GM12878 (cell line): ENCODE measurements around the gene RACK1. TPM values are rescaled to one million over a fixed set of nuclear protein-coding genes. Genes with fewer than 3 reads are reported as not detected.

Experiments
- CBX3 ChIP-seq: fragments of 200-600 bp; sonication (generic); IDR thresholded peaks from 2 replicates; pipeline ENCODE4 v1.6.1; 2016; ENCODE audit warnings: low read depth, borderline replicate concordance
- CEBPZ ChIP-seq: fragments of 150-350 bp; IDR thresholded peaks from 2 replicates; pipeline ENCODE4 v1.6.1; 2016; ENCODE audit warnings: low read depth, low read length
- CHD4 ChIP-seq: fragments of 200-600 bp; sonication (generic); IDR thresholded peaks from 2 replicates; pipeline ENCODE4 v1.6.1; 2016; ENCODE audit warnings: mild to moderate bottlenecking
- ETV6 ChIP-seq, 2 experiments: fragments of 450-650 bp in 1 of 2; IDR thresholded peaks in 1 of 2; conservative IDR thresholded peaks in 1 of 2; 2 replicates each; pipeline ENCODE4 v1.6.1; 2014; ENCODE audit warnings: antibody characterized with exemption in 1 of 2, borderline replicate concordance in 1 of 2, low read depth in 1 of 2, mild to moderate bottlenecking in 1 of 2, moderate library complexity in 1 of 2
- GABPA ChIP-seq: IDR thresholded peaks from 2 replicates; pipeline ENCODE4 v1.6.1; 2014; ENCODE audit warnings: antibody characterized with exemption, low read depth, mild to moderate bottlenecking, inconsistent platforms
- MEF2B ChIP-seq: fragments of 450-650 bp; IDR thresholded peaks from 2 replicates; pipeline ENCODE4 v1.6.1; 2018; ENCODE audit warnings: mild to moderate bottlenecking, moderate library complexity; ENCODE audit not compliant: partially characterized antibody, poor library complexity, severe bottlenecking
- NRF1 ChIP-seq: conservative IDR thresholded peaks from 2 replicates; pipeline ENCODE4 v1.6.1; 2011; ENCODE audit warnings: mild to moderate bottlenecking, low read depth, low read length, improper control_type of control experiment
- PAX8 ChIP-seq: fragments of 450-650 bp; IDR thresholded peaks from 2 replicates; pipeline ENCODE4 v1.6.1; 2017; ENCODE audit warnings: mild to moderate bottlenecking, moderate library complexity
- PML ChIP-seq: IDR thresholded peaks from 2 replicates; pipeline ENCODE4 v1.6.1; 2012; ENCODE audit warnings: low read length, inconsistent platforms
- RCOR1 ChIP-seq: conservative IDR thresholded peaks from 2 replicates; pipeline ENCODE4 v1.6.1; 2012; ENCODE audit warnings: low read depth, low read length, improper control_type of control experiment
- SIN3A ChIP-seq: IDR thresholded peaks from 2 replicates; pipeline ENCODE4 v1.6.1; 2012; ENCODE audit warnings: low read depth, low read length, improper control_type of control experiment
- SMC3 ChIP-seq: IDR thresholded peaks from 2 replicates; pipeline ENCODE4 v1.6.1; 2011; ENCODE audit warnings: low read length, improper control_type of control experiment, borderline replicate concordance
- TARDBP ChIP-seq: IDR thresholded peaks from 2 replicates; pipeline ENCODE4 v1.6.1; 2016; ENCODE audit warnings: borderline replicate concordance
- TCF12 ChIP-seq: IDR thresholded peaks from 2 replicates; pipeline ENCODE4 v1.6.1; 2011; ENCODE audit warnings: low read depth, mild to moderate bottlenecking, low read length
- TCF7 ChIP-seq: IDR thresholded peaks from 2 replicates; pipeline ENCODE4 v1.6.1; 2014; ENCODE audit warnings: antibody characterized with exemption, borderline replicate concordance
- ZBTB33 ChIP-seq: fragments of 450-650 bp; IDR thresholded peaks from 2 replicates; pipeline ENCODE4 v1.6.1; 2017; ENCODE audit warnings: mild to moderate bottlenecking
- polyA plus RNA-seq, 11 experiments: library from polyadenylated mRNA; depleted of rRNA in 4 of 11; unstranded in 6 of 11; stranded (reverse) in 5 of 11; fragments of >200 nt; fragmentation: Nextera tagmentation in 4 of 11; fragmentation: Illumina TruSeq in 1 of 11; extraction: Ambion mirVana in 4 of 11; extraction: Trizol in 1 of 11; gene quantifications; 1 replicate in 1 of 11; 2 replicates in 10 of 11; pipeline versions ENCODE4 v1.2.1 to v1.2.3, GENCODE V29; 2011 to 2016; ENCODE audit warnings: inconsistent platforms in 2 of 11, missing spikeins in 2 of 11, low read depth in 1 of 11
- total RNA-seq, 4 experiments: library from RNA; depleted of rRNA in 3 of 4; stranded (reverse); fragments of >200 nt in 3 of 4; fragmentation: Illumina TruSeq in 1 of 4; extraction: Trizol in 1 of 4; gene quantifications; 2 replicates each; pipeline versions ENCODE4 v1.2.1 to v1.2.3, GENCODE V29; 2013 to 2021
- TF ChIP-seq, protein P1 (sequence below): IDR thresholded peaks from 2 replicates; pipeline ENCODE4 v1.6.1; 2012; ENCODE audit warnings: low read depth, low read length, improper control_type of control experiment
- TF ChIP-seq, protein P2 (sequence below): fragments of 450-650 bp; IDR thresholded peaks from 2 replicates; pipeline ENCODE4 v1.6.1; 2017; ENCODE audit warnings: mild to moderate bottlenecking, moderate library complexity
- TF ChIP-seq, protein P3 (sequence below): IDR thresholded peaks from 2 replicates; pipeline ENCODE4 v1.6.1; 2012; ENCODE audit warnings: low read depth, low read length, improper control_type of control experiment

The RACK1 gene
- total and polyA plus RNA-seq, 10 of the 15 experiments (the other 5 are each of a cell fraction or from before 2014, with no cell fraction given): 1,365 to 6,584 (median 4,167) TPM

GRCh38 chr5:181191526-181192336 is 52.0 kb downstream of the RACK1 start (continued):
- TF ChIP-seq TARDBP (peak; percentile 98), PAX8 (no peak), RCOR1 (peak; percentile 82; the same call in 1 of the 2 replicates), MEF2B (no peak), PML (no peak), NRF1 (peak; percentile 64), TCF7 (no peak), SMC3 (no peak; the same call in 1 of the 2 replicates), SIN3A (no peak), TCF12 (no peak), ETV6 (conservative IDR thresholded peaks at IDR 0.05 in 1 of 2, IDR thresholded peaks at IDR 0.05 in 1 of 2; ENCODE audit: borderline replicate concordance in 1 of 2, low read depth in 1 of 2) (peak in 1 of 2 experiments; percentile 72; a peak in 2 of 4 replicates), CHD4 (no peak), ZBTB33 (no peak), CEBPZ (no peak), GABPA (no peak), CBX3 (no peak)
- TF ChIP-seq, protein P1, sequence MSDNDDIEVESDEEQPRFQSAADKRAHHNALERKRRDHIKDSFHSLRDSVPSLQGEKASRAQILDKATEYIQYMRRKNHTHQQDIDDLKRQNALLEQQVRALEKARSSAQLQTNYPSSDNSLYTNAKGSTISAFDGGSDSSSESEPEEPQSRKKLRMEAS: no peak; the same call in 1 of the 2 replicates
- TF ChIP-seq, protein P2, sequence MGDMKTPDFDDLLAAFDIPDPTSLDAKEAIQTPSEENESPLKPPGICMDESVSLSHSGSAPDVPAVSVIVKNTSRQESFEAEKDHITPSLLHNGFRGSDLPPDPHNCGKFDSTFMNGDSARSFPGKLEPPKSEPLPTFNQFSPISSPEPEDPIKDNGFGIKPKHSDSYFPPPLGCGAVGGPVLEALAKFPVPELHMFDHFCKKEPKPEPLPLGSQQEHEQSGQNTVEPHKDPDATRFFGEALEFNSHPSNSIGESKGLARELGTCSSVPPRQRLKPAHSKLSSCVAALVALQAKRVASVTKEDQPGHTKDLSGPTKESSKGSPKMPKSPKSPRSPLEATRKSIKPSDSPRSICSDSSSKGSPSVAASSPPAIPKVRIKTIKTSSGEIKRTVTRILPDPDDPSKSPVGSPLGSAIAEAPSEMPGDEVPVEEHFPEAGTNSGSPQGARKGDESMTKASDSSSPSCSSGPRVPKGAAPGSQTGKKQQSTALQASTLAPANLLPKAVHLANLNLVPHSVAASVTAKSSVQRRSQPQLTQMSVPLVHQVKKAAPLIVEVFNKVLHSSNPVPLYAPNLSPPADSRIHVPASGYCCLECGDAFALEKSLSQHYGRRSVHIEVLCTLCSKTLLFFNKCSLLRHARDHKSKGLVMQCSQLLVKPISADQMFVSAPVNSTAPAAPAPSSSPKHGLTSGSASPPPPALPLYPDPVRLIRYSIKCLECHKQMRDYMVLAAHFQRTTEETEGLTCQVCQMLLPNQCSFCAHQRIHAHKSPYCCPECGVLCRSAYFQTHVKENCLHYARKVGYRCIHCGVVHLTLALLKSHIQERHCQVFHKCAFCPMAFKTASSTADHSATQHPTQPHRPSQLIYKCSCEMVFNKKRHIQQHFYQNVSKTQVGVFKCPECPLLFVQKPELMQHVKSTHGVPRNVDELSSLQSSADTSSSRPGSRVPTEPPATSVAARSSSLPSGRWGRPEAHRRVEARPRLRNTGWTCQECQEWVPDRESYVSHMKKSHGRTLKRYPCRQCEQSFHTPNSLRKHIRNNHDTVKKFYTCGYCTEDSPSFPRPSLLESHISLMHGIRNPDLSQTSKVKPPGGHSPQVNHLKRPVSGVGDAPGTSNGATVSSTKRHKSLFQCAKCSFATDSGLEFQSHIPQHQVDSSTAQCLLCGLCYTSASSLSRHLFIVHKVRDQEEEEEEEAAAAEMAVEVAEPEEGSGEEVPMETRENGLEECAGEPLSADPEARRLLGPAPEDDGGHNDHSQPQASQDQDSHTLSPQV: peak; percentile 48; the same call in 1 of the 2 replicates
- TF ChIP-seq, protein P3, sequence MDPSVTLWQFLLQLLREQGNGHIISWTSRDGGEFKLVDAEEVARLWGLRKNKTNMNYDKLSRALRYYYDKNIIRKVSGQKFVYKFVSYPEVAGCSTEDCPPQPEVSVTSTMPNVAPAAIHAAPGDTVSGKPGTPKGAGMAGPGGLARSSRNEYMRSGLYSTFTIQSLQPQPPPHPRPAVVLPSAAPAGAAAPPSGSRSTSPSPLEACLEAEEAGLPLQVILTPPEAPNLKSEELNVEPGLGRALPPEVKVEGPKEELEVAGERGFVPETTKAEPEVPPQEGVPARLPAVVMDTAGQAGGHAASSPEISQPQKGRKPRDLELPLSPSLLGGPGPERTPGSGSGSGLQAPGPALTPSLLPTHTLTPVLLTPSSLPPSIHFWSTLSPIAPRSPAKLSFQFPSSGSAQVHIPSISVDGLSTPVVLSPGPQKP: no peak
